B cell (primary cell): ENCODE data around the gene OTOF. TPM values are rescaled to one million over a fixed set of nuclear protein-coding genes. Genes with fewer than 3 reads are reported as not detected.

ENCODE experiments used
- ATAC-seq: fragments of 200-7000 bp; cut with Tn5 transposase; one replicate; pipeline ENCODE4 v1.10.0; 2021; ENCODE audit warnings: low read depth, mild to moderate bottlenecking, moderate number of reproducible peaks, moderate library complexity
- CTCF ChIA-PET: fragments of 350-600 bp; sonication (Branson Sonifier 250); formaldehyde crosslinking; loops from one replicate; lab custom pipeline; 2021; ENCODE audit warnings: antibody characterized with exemption, inconsistent platforms; lab: Charles Lee
- POLR2A ChIA-PET: fragments of 350-600 bp; sonication (Branson Sonifier 250); formaldehyde crosslinking; loops from one replicate; lab custom pipeline; 2021; ENCODE audit warnings: antibody characterized with exemption; lab: Charles Lee
- DNase-seq: peaks from one replicate; pipeline ENCODE4 v3.0.0; 2013
- H2AFZ ChIP-seq: 2 replicates; pipeline ENCODE4 v1.6.1; 2012; ENCODE audit warnings: mild to moderate bottlenecking, low read depth, low read length; ENCODE audit not compliant: insufficient read depth, poor library complexity, severe bottlenecking
- H3K27ac ChIP-seq, 2 donors: 1 replicate in 1 of 2; 2 replicates in 1 of 2; pipeline ENCODE4 v1.5.1; 2012 to 2013; ENCODE audit warnings: low read length in 2 of 2, mild to moderate bottlenecking in 2 of 2, moderate library complexity in 1 of 2
- H3K27me3 ChIP-seq, 4 experiments: fragments of 200-600 bp in 1 of 4; sonication (generic) in 1 of 4; replicated peaks in 1 of 4; 1 replicate in 2 of 4; 2 replicates in 2 of 4; pipeline versions ENCODE4 v1.6.1 to v1.7.0; 2013 to 2016; ENCODE audit warnings: low read length in 3 of 4, mild to moderate bottlenecking in 2 of 4, mixed read lengths in 1 of 4, moderate library complexity in 1 of 4; ENCODE audit not compliant: insufficient read depth in 4 of 4, control insufficient read depth in 3 of 4; ENCODE audit errors: control extremely low read depth in 1 of 4
- H3K36me3 ChIP-seq, 2 experiments: replicated peaks in 1 of 2; 1 replicate in 1 of 2; 2 replicates in 1 of 2; pipeline versions ENCODE4 v1.6.1 to v1.7.1; 2013; ENCODE audit warnings: low read length in 1 of 2; ENCODE audit not compliant: insufficient read depth in 2 of 2, control insufficient read depth in 1 of 2; ENCODE audit errors: control extremely low read depth in 1 of 2, extremely low read depth in 1 of 2
- H3K4me1 ChIP-seq, 2 donors: fragments of 200-600 bp in 1 of 2; sonication (generic) in 1 of 2; 1 replicate in 1 of 2; 2 replicates in 1 of 2; pipeline versions ENCODE4 v1.5.1 to v1.6.1; 2013 to 2017; ENCODE audit warnings: low read length in 2 of 2; ENCODE audit not compliant: control insufficient read depth in 2 of 2, insufficient read depth in 2 of 2
- H3K4me2 ChIP-seq: replicated peaks from 2 replicates; pipeline ENCODE3; 2012; ENCODE audit warnings: mild to moderate bottlenecking, low read depth, low read length; ENCODE audit not compliant: poor library complexity, severe bottlenecking
- H3K4me3 ChIP-seq, 5 experiments: fragments of 200-600 bp in 1 of 5; sonication (generic) in 1 of 5; 1 replicate in 3 of 5; 2 replicates in 2 of 5; pipeline versions ENCODE4 v1.5.1 to v1.7.0; 2011 to 2016; ENCODE audit warnings: low read length in 4 of 5, mild to moderate bottlenecking in 4 of 5, low read depth in 2 of 5, control low read depth in 1 of 5, moderate library complexity in 1 of 5; ENCODE audit not compliant: insufficient read depth in 1 of 5; ENCODE audit errors: control extremely low read depth in 1 of 5, extremely low read depth in 1 of 5
- H3K79me2 ChIP-seq: fragments of 200-600 bp; sonication (generic); one replicate; pipeline ENCODE4 v1.6.0; 2016; ENCODE audit warnings: low read length; ENCODE audit not compliant: control insufficient read depth, insufficient read depth
- H3K9ac ChIP-seq: fragments of 200-600 bp; sonication (generic); 2 replicates; pipeline ENCODE4 v1.6.1; 2017; ENCODE audit warnings: mild to moderate bottlenecking, low read length, moderate library complexity
- H3K9me3 ChIP-seq, 3 donors: one replicate each; pipeline versions ENCODE4 v1.6.1 to v1.7.1; 2013; ENCODE audit warnings: low read length in 2 of 3; ENCODE audit not compliant: control insufficient read depth in 2 of 3, insufficient read depth in 1 of 3; ENCODE audit errors: control extremely low read depth in 1 of 3
- H4K20me1 ChIP-seq: 2 replicates; pipeline ENCODE4 v1.6.0; 2012; ENCODE audit warnings: mild to moderate bottlenecking, low read length; ENCODE audit not compliant: insufficient read depth, control insufficient read depth, poor library complexity, severe bottlenecking
- H3K27ac Mint-ChIP-seq: one replicate; pipeline ENCODE4 v1.8.0; 2021; ENCODE audit warnings: mixed read lengths
- H3K27me3 Mint-ChIP-seq: one replicate; pipeline ENCODE4 v1.8.0; 2021; ENCODE audit warnings: mixed read lengths
- H3K4me1 Mint-ChIP-seq: one replicate; pipeline ENCODE4 v1.8.0; 2021; ENCODE audit warnings: mixed read lengths
- H3K4me3 Mint-ChIP-seq: one replicate; pipeline ENCODE4 v1.8.0; 2021; ENCODE audit warnings: mixed read lengths
- H3K9me3 Mint-ChIP-seq: one replicate; pipeline ENCODE4 v1.8.0; 2022; ENCODE audit warnings: mixed read lengths; ENCODE audit not compliant: insufficient read depth
- EZH2 ChIP-seq: IDR thresholded peaks from 2 replicates; pipeline ENCODE4 v1.6.1; 2012; ENCODE audit warnings: borderline replicate concordance, low read depth, mild to moderate bottlenecking, moderate library complexity, low read length; ENCODE audit not compliant: insufficient read depth, poor library complexity, severe bottlenecking
- WGBS: methylation state at CpG from one replicate; pipeline ENCODE4 v1.1.5; 2013; ENCODE audit warnings: missing lambda C conversion rate; ENCODE audit not compliant: insufficient coverage; 5-methylcytosine and 5-hydroxymethylcytosine counted together
- intact Hi-C: fragments of 100-400 bp; cut with micrococcal nuclease; formaldehyde crosslinking; loops from one replicate; pipeline ENCODE4 v1.10.0; 2022
- polyA plus RNA-seq: library from polyadenylated mRNA; depleted of rRNA; stranded (reverse); fragments of >200 nt; gene quantifications from 2 replicates; pipeline ENCODE4 v1.2.3, GENCODE V29; 2012
- total RNA-seq, 2 donors: library from RNA; stranded (reverse); fragments of 120-200 nt in 1 of 2; gene quantifications; 1 replicate in 1 of 2; 2 replicates in 1 of 2; pipeline versions ENCODE4 v1.2.3 to v1.2.4, GENCODE V29; 2013 to 2022
- TF ChIP-seq, protein P1 (sequence below): fragments of 200-600 bp; IDR thresholded peaks from one replicate; pipeline ENCODE4 v1.8.0; 2022; ENCODE audit warnings: antibody characterized with exemption, mild to moderate bottlenecking

OTOF gene
- total and polyA plus RNA-seq, 2 donors (not counting 1 experiment from before 2014, with no cell fraction given) = not detected

DNA sequence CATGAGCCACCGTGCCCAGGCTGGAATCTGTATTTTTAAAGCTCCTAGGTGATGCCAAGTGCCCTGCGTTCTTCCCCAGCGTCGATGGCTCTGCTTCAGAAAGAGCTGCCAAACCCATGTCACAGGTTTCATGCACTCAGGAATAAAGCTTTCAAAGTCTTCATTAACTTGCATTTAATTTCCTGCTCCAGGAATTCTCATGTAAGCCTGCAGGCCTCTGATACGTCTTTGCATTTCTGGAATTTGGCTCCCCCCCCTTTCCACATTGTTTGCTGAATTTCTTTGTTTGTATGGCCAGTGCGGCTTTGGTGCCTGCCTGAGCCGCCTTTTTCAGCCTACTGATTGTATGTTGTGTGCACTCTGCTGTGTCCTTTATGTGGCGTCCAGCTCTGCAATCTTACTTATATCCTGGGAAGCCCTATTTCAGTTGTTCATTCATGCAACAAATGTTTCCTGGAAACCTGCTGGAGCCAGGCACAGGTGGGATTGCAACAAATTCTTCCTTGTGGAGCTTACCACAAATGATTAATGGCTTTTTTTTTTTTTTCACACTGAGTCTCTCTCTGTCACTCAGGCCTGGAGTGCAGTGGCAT is 17.9 kb upstream of the OTOF start:
- DNase-seq = no peak
- POLR2A ChIA-PET = no interaction called here

DNA sequence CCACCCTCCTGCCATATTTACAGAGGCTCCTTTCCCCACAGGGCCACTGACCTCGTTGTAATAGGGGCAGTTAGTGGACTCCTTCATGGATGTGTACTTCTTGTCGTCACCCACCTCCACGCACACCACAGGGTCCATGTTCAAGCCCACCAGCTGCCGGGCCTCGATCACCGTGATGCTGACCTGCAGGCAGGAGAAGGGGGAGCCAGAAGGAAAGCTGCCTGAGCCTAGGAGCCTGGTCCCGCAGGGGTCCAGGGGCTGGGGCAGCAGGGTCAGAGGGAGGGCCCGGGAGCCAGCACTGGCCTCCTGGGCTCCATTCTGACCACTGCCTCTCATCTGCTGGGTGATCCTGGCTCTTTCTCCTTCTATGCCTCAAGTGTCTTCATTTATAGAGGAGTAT is 17.0 kb upstream of the OTOF start:
- no peak for TF ChIP-seq EZH2
- TF ChIP-seq, protein P1, sequence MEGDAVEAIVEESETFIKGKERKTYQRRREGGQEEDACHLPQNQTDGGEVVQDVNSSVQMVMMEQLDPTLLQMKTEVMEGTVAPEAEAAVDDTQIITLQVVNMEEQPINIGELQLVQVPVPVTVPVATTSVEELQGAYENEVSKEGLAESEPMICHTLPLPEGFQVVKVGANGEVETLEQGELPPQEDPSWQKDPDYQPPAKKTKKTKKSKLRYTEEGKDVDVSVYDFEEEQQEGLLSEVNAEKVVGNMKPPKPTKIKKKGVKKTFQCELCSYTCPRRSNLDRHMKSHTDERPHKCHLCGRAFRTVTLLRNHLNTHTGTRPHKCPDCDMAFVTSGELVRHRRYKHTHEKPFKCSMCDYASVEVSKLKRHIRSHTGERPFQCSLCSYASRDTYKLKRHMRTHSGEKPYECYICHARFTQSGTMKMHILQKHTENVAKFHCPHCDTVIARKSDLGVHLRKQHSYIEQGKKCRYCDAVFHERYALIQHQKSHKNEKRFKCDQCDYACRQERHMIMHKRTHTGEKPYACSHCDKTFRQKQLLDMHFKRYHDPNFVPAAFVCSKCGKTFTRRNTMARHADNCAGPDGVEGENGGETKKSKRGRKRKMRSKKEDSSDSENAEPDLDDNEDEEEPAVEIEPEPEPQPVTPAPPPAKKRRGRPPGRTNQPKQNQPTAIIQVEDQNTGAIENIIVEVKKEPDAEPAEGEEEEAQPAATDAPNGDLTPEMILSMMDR = no peak
- Histone ChIP-seq H4K20me1 (no peaks in the 10 kb centered on the region), H3K4me1 (no peaks in the 10 kb centered on the region), H3K36me3 (no peaks in the 10 kb centered on the region), H3K4me3 (no peak overlapping the region), H3K27ac (no peak overlapping the region), H3K27me3 (no peaks in the 10 kb centered on the region), H3K79me2 (no peaks in the 10 kb centered on the region), H2AFZ (no peak overlapping the region), H3K4me2 (no peak overlapping the region), H3K9ac (no peak overlapping the region), H3K9me3 (no peaks in the 10 kb centered on the region)
- no peak overlapping the region for H3K4me3 Mint-ChIP-seq
- peaks cover 2% of the 10 kb centered on the region for H3K4me1 Mint-ChIP-seq
- ATAC-seq (no peak), DNase-seq (no peak)
- POLR2A ChIA-PET = no interaction called here
- no peaks in the 10 kb centered on the region for H3K9me3 Mint-ChIP-seq
- intact Hi-C loops = no loop called here
- H3K27me3 Mint-ChIP-seq = peaks cover 18% of the 10 kb centered on the region
- CTCF ChIA-PET = no interaction called here
- 96% methylated on average over 8 of the region's 8 CpGs for WGBS
- no peak overlapping the region for H3K27ac Mint-ChIP-seq

More for the DNA sequence above, 17.9 kb upstream of the OTOF start:
- WGBS = 84% methylated on average over 6 of the region's 8 CpGs
- intact Hi-C loops = no loop called here
- Histone ChIP-seq H3K4me2 (no peak overlapping the region), H3K4me3 (no peak overlapping the region), H3K9ac (no peak overlapping the region), H3K36me3 (no peaks in the 10 kb centered on the region), H3K27ac (no peak overlapping the region), H3K27me3 (peaks cover 0 to 3% (median 0%) of the 10 kb centered on the region in 4 experiments), H4K20me1 (no peaks in the 10 kb centered on the region), H3K4me1 (no peaks in the 10 kb centered on the region), H3K79me2 (no peaks in the 10 kb centered on the region), H3K9me3 (no peaks in the 10 kb centered on the region), H2AFZ (no peak overlapping the region)
- H3K4me1 Mint-ChIP-seq = peaks cover 2% of the 10 kb centered on the region
- TF ChIP-seq, protein P1 = no peak
- TF ChIP-seq EZH2 = no peak
- H3K27me3 Mint-ChIP-seq = peaks cover 18% of the 10 kb centered on the region
- H3K27ac Mint-ChIP-seq = no peak overlapping the region
- CTCF ChIA-PET = no interaction called here
- no peaks in the 10 kb centered on the region for H3K9me3 Mint-ChIP-seq
- no peak overlapping the region for H3K4me3 Mint-ChIP-seq
- ATAC-seq = no peak
